ENCODE data around the gene CGREF1.

DNA sequence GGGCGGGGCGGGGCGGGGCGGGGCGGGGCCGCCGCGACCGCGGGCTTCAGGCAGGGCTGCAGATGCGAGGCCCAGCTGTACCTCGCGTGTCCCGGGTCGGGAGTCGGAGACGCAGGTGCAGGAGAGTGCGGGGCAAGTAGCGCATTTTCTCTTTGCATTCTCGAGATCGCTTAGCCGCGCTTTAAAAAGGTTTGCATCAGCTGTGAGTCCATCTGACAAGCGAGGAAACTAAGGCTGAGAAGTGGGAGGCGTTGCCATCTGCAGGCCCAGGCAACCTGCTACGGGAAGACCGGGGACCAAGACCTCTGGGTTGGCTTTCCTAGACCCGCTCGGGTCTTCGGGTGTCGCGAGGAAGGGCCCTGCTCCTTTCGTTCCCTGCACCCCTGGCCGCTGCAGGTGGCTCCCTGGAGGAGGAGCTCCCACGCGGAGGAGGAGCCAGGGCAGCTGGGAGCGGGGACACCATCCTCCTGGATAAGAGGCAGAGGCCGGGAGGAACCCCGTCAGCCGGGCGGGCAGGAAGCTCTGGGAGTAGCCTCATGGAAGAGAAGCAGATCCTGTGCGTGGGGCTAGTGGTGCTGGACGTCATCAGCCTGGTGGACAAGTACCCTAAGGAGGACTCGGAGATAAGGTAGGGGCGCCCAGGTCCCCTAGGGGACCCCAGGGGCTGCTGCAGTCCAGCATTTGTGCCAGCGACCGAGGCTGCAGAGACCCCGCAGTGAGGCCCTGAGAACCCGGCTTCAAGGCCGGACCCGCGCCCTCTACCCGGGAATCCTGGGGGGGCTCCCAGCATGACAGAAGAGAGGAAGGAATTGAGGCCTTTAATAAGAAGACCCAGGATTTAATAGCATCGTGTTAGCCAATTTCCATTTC, 32.0 kb downstream of the CGREF1 start, which contains the start of gene KHK:
- TF ChIP-seq, protein P1, sequence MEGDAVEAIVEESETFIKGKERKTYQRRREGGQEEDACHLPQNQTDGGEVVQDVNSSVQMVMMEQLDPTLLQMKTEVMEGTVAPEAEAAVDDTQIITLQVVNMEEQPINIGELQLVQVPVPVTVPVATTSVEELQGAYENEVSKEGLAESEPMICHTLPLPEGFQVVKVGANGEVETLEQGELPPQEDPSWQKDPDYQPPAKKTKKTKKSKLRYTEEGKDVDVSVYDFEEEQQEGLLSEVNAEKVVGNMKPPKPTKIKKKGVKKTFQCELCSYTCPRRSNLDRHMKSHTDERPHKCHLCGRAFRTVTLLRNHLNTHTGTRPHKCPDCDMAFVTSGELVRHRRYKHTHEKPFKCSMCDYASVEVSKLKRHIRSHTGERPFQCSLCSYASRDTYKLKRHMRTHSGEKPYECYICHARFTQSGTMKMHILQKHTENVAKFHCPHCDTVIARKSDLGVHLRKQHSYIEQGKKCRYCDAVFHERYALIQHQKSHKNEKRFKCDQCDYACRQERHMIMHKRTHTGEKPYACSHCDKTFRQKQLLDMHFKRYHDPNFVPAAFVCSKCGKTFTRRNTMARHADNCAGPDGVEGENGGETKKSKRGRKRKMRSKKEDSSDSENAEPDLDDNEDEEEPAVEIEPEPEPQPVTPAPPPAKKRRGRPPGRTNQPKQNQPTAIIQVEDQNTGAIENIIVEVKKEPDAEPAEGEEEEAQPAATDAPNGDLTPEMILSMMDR (IDR thresholded peaks at IDR 0.05), result no peak
- no peak for TF ChIP-seq POLR2A (IDR thresholded peaks at IDR 0.05)
- no peak for TF ChIP-seq POLR2AphosphoS5 (IDR thresholded peaks at IDR 0.05)
